H1 (cell line): ENCODE measurements around the gene ITGAE. TPM values are rescaled to one million over a fixed set of nuclear protein-coding genes. Genes with fewer than 3 reads are reported as not detected.
A peak's percentile ranks its signal among the peaks of the same experiment; 100 is the strongest.

Experiments used
- CTCF ChIA-PET: fragments of 300-600 bp; sonication (Branson Sonifier 250); formaldehyde crosslinking; loops from one replicate; lab custom pipeline; 2021; ENCODE audit not compliant: partially characterized antibody; lab: Charles Lee
- POLR2A ChIA-PET: fragments of 300-600 bp; sonication (Branson Sonifier 250); formaldehyde crosslinking; loops from one replicate; lab custom pipeline; 2021; ENCODE audit warnings: inconsistent platforms; ENCODE audit not compliant: partially characterized antibody; lab: Charles Lee
- DNase-seq, 2 experiments: peaks; one replicate each; pipeline versions ENCODE4 v3.0.0 to v3.0.0-alpha.2; 2010 to 2022; ENCODE audit warnings: low spot score in 2 of 2, low read depth in 1 of 2, mixed read lengths in 1 of 2
- FAIRE-seq: peaks from 2 replicates; lab custom pipeline; 2011; peaks lifted over from hg19 to GRCh38; lab: Jason Lieb, UNC
- H2AFZ ChIP-seq: 2 replicates; pipeline ENCODE4 v1.8.1; 2012; ENCODE audit warnings: low read length, inconsistent platforms
- H2AK5ac ChIP-seq: 2 replicates; pipeline ENCODE4 v1.6.1; 2013; ENCODE audit warnings: low read depth, low read length
- H2BK120ac ChIP-seq: replicated peaks from 2 replicates; pipeline ENCODE3; 2013; ENCODE audit warnings: low read depth, low read length, inconsistent platforms
- H2BK12ac ChIP-seq: 2 replicates; pipeline ENCODE4 v1.6.1; 2013; ENCODE audit warnings: low read depth, low read length
- H2BK15ac ChIP-seq: 2 replicates; pipeline ENCODE4 v1.6.1; 2013; ENCODE audit warnings: low read length
- H2BK20ac ChIP-seq: 2 replicates; pipeline ENCODE4 v1.6.1; 2013; ENCODE audit warnings: low read length
- H2BK5ac ChIP-seq: 2 replicates; pipeline ENCODE4 v1.6.1; 2013; ENCODE audit warnings: low read depth, low read length
- H3K14ac ChIP-seq: 2 replicates; pipeline ENCODE4 v1.6.1; 2013; ENCODE audit warnings: inconsistent platforms; ENCODE audit not compliant: insufficient read length
- H3K18ac ChIP-seq: 2 replicates; pipeline ENCODE4 v1.6.1; 2013; ENCODE audit warnings: low read length; ENCODE audit errors: extremely low read depth
- H3K23ac ChIP-seq: 2 replicates; pipeline ENCODE4 v1.6.1; 2013; ENCODE audit warnings: inconsistent platforms; ENCODE audit not compliant: insufficient read length
- H3K23me2 ChIP-seq: 2 replicates; pipeline ENCODE4 v1.6.1; 2013; ENCODE audit warnings: low read depth, low read length
- H3K27ac ChIP-seq: 2 replicates; pipeline ENCODE4 v1.6.1; 2011; ENCODE audit warnings: low read depth, low read length, inconsistent platforms
- H3K27me3 ChIP-seq, 4 experiments: replicated peaks in 1 of 4; 1 replicate in 1 of 4; 2 replicates in 3 of 4; pipeline versions ENCODE4 v1.6.1 to v1.8.1; 2011 to 2013; ENCODE audit warnings: low read length in 3 of 4, mild to moderate bottlenecking in 3 of 4, inconsistent platforms in 2 of 4, mixed read lengths in 2 of 4, moderate library complexity in 1 of 4; ENCODE audit not compliant: control insufficient read depth in 3 of 4, insufficient read depth in 3 of 4; ENCODE audit errors: extremely low read depth in 1 of 4
- H3K36me3 ChIP-seq, 4 experiments: 2 replicates each; pipeline versions ENCODE4 v1.6.1 to v1.8.1; 2011 to 2013; ENCODE audit warnings: mild to moderate bottlenecking in 4 of 4, low read length in 3 of 4, moderate library complexity in 2 of 4, control low read depth in 1 of 4, inconsistent platforms in 1 of 4; ENCODE audit not compliant: insufficient read depth in 4 of 4, control insufficient read depth in 2 of 4
- H3K4ac ChIP-seq: replicated peaks from 2 replicates; pipeline ENCODE3; 2013; ENCODE audit warnings: low read length, low read depth, mixed read lengths, inconsistent platforms; ENCODE audit not compliant: insufficient read length
- H3K4me1 ChIP-seq, 4 experiments: replicated peaks in 1 of 4; 1 replicate in 1 of 4; 2 replicates in 3 of 4; pipeline versions ENCODE4 v1.6.1 to v1.8.1; 2011 to 2013; ENCODE audit warnings: low read length in 3 of 4, inconsistent platforms in 2 of 4, mixed read lengths in 1 of 4; ENCODE audit not compliant: insufficient read depth in 4 of 4, control insufficient read depth in 3 of 4
- H3K4me2 ChIP-seq, 2 experiments: 2 replicates each; pipeline versions ENCODE4 v1.6.1 to v1.8.1; 2011 to 2013; ENCODE audit warnings: low read depth in 2 of 2, low read length in 2 of 2, control low read depth in 1 of 2, inconsistent platforms in 1 of 2, mild to moderate bottlenecking in 1 of 2; ENCODE audit not compliant: insufficient read depth in 1 of 2
- H3K4me3 ChIP-seq, 4 experiments: fragments of 200-600, 300-600 bp in 1 of 4; sonication (generic), shearing (Covaris generic), sonication (Bioruptor Twin) in 1 of 4; 2 replicates each; pipeline versions ENCODE4 v1.5.1 to v1.8.1; 2011 to 2016; ENCODE audit warnings: low read length in 4 of 4, low read depth in 3 of 4, control low read depth in 2 of 4, inconsistent platforms in 2 of 4, mild to moderate bottlenecking in 2 of 4, mixed read lengths in 1 of 4, moderate library complexity in 1 of 4; ENCODE audit not compliant: insufficient read depth in 2 of 4; ENCODE audit errors: extremely low read depth in 1 of 4
- H3K56ac ChIP-seq: replicated peaks from 2 replicates; pipeline ENCODE3; 2013; ENCODE audit warnings: low read depth, mild to moderate bottlenecking, mixed read lengths, low read length, inconsistent platforms; ENCODE audit not compliant: insufficient read length
- H3K79me1 ChIP-seq: 2 replicates; pipeline ENCODE4 v1.6.1; 2013; ENCODE audit warnings: low read depth, low read length, control low read depth
- H3K79me2 ChIP-seq, 2 experiments: 2 replicates each; pipeline versions ENCODE4 v1.6.1 to v1.8.1; 2012 to 2013; ENCODE audit warnings: low read length in 2 of 2, mild to moderate bottlenecking in 2 of 2, inconsistent platforms in 1 of 2; ENCODE audit not compliant: insufficient read depth in 2 of 2, control insufficient read depth in 1 of 2
- H3K9ac ChIP-seq, 4 experiments: replicated peaks in 1 of 4; 1 replicate in 1 of 4; 2 replicates in 3 of 4; pipeline versions ENCODE4 v1.6.1 to v1.8.1; 2011 to 2013; ENCODE audit warnings: low read depth in 3 of 4, low read length in 3 of 4, control low read depth in 2 of 4, mild to moderate bottlenecking in 2 of 4, moderate library complexity in 2 of 4, inconsistent platforms in 1 of 4; ENCODE audit errors: extremely low read depth in 1 of 4
- H3K9me3 ChIP-seq, 2 experiments: 2 replicates each; pipeline versions ENCODE4 v1.6.1 to v1.8.1; 2012 to 2013; ENCODE audit warnings: mild to moderate bottlenecking in 2 of 2, moderate library complexity in 2 of 2, control low read depth in 1 of 2, inconsistent platforms in 1 of 2, low read depth in 1 of 2, low read length in 1 of 2, mixed read lengths in 1 of 2; ENCODE audit not compliant: insufficient read depth in 2 of 2
- H4K20me1 ChIP-seq, 2 experiments: replicated peaks in 1 of 2; 2 replicates each; pipeline versions ENCODE3 to v1.8.1; 2011 to 2013; ENCODE audit warnings: inconsistent platforms in 2 of 2, low read length in 2 of 2, mild to moderate bottlenecking in 1 of 2; ENCODE audit not compliant: insufficient read depth in 2 of 2, control insufficient read depth in 1 of 2
- H4K5ac ChIP-seq: 2 replicates; pipeline ENCODE4 v1.6.1; 2013; ENCODE audit warnings: low read length, low read depth, mixed read lengths, inconsistent platforms; ENCODE audit not compliant: insufficient read length
- H4K8ac ChIP-seq: 2 replicates; pipeline ENCODE4 v1.8.0; 2013; ENCODE audit warnings: mild to moderate bottlenecking, moderate library complexity, low read length, inconsistent platforms; ENCODE audit not compliant: insufficient read depth; ENCODE audit errors: extremely low read depth
- H4K91ac ChIP-seq: replicated peaks from 2 replicates; pipeline ENCODE3; 2013; ENCODE audit warnings: low read length, mixed read lengths, inconsistent platforms; ENCODE audit not compliant: insufficient read length
- BCL11A ChIP-seq, 2 experiments: IDR thresholded peaks; one replicate each; pipeline ENCODE4 v1.6.1; 2011; ENCODE audit warnings: low read depth in 2 of 2, low read length in 2 of 2, mild to moderate bottlenecking in 2 of 2
- KDM5A ChIP-seq: fragments of 200-600 bp; IDR thresholded peaks from 2 replicates; pipeline ENCODE4 v1.7.1; 2012; ENCODE audit warnings: mild to moderate bottlenecking, low read length, inconsistent platforms, mixed read lengths
- MAX ChIP-seq: IDR thresholded peaks from 2 replicates; pipeline ENCODE4 v1.6.1; 2012; ENCODE audit warnings: inconsistent platforms
- NANOG ChIP-seq: IDR thresholded peaks from 2 replicates; pipeline ENCODE4 v1.6.1; 2011; ENCODE audit warnings: low read length, low read depth, mild to moderate bottlenecking, inconsistent platforms; ENCODE audit not compliant: insufficient read depth, poor library complexity, severe bottlenecking
- NRF1 ChIP-seq: IDR thresholded peaks from 2 replicates; pipeline ENCODE4 v1.6.1; 2011; ENCODE audit warnings: mild to moderate bottlenecking, low read depth, low read length, improper control_type of control experiment
- POLR2A ChIP-seq, 2 experiments: IDR thresholded peaks; 1 replicate in 1 of 2; 2 replicates in 1 of 2; pipeline ENCODE4 v1.6.1; 2011; ENCODE audit warnings: low read depth in 2 of 2, low read length in 2 of 2, mild to moderate bottlenecking in 2 of 2; ENCODE audit errors: control extremely low read depth in 1 of 2
- POLR2AphosphoS5 ChIP-seq: IDR thresholded peaks from 2 replicates; pipeline ENCODE4 v1.6.1; 2011; ENCODE audit warnings: low read depth, low read length
- RAD21 ChIP-seq, 2 experiments: IDR thresholded peaks in 1 of 2; conservative IDR thresholded peaks in 1 of 2; 2 replicates each; pipeline ENCODE4 v1.6.1; 2011; ENCODE audit warnings: low read depth in 2 of 2, low read length in 2 of 2, improper control_type of control experiment in 1 of 2, inconsistent platforms in 1 of 2, mild to moderate bottlenecking in 1 of 2, moderate library complexity in 1 of 2
- SIN3A ChIP-seq, 2 experiments: IDR thresholded peaks in 1 of 2; conservative IDR thresholded peaks in 1 of 2; 2 replicates each; pipeline ENCODE4 v1.6.1; 2011 to 2012; ENCODE audit warnings: low read length in 2 of 2, improper control_type of control experiment in 1 of 2, low read depth in 1 of 2, mild to moderate bottlenecking in 1 of 2
- SIRT6 ChIP-seq: IDR thresholded peaks from one replicate; pipeline ENCODE4 v1.7.1; 2012; ENCODE audit warnings: low read length, inconsistent platforms
- SP2 ChIP-seq: IDR thresholded peaks from 2 replicates; pipeline ENCODE4 v1.6.1; 2012; ENCODE audit warnings: mild to moderate bottlenecking, low read length, inconsistent platforms
- SP4 ChIP-seq: IDR thresholded peaks from 2 replicates; pipeline ENCODE4 v1.6.1; 2012; ENCODE audit warnings: low read length, inconsistent platforms
- TAF7 ChIP-seq: optimal IDR thresholded peaks from 2 replicates; pipeline ENCODE3; 2011; ENCODE audit warnings: low read depth, mild to moderate bottlenecking, inconsistent platforms, low read length, moderate library complexity, borderline replicate concordance
- TBP ChIP-seq: IDR thresholded peaks from 2 replicates; pipeline ENCODE4 v1.6.1; 2011; ENCODE audit warnings: low read depth, low read length, improper control_type of control experiment
- TCF12 ChIP-seq: IDR thresholded peaks from 2 replicates; pipeline ENCODE4 v1.6.1; 2011; ENCODE audit warnings: low read depth, mild to moderate bottlenecking, low read length
- WGBS, 2 experiments: shearing (Covaris generic) in 1 of 2; methylation state at CpG; one replicate each; pipeline versions ENCODE4 v1.1.6 to v1.1.7; 2013 to 2015; ENCODE audit warnings: low lambda C conversion rate in 2 of 2, mixed read lengths in 2 of 2, inconsistent platforms in 1 of 2, low coverage in 1 of 2, missing lambda C conversion rate in 1 of 2; ENCODE audit not compliant: insufficient replicate concordance in 2 of 2, insufficient coverage in 1 of 2, insufficient read length in 1 of 2; ENCODE audit errors: extremely low coverage in 1 of 2, missing lambda C conversion rate in 1 of 2; 5-methylcytosine and 5-hydroxymethylcytosine counted together
- polyA plus RNA-seq, 7 experiments: library from polyadenylated mRNA; depleted of rRNA in 3 of 7; stranded (reverse) in 5 of 7; unstranded in 2 of 7; fragments of >200 nt in 5 of 7; fragments of 200-250 nt in 2 of 7; gene quantifications; 1 replicate in 5 of 7; 2 replicates in 1 of 7; 4 replicates in 1 of 7; pipeline versions ENCODE4 v1.2.1 to v1.2.3, GENCODE V29; 2011 to 2013; ENCODE audit warnings: missing spikeins in 2 of 7, mixed read lengths in 2 of 7
- total RNA-seq: library from RNA; stranded (reverse); fragmentation: NEBNext Ultra II Directional; extraction: Animal tissue kit (Norgen Biotek cat#: 25700); gene quantifications from 2 replicates; pipeline ENCODE4 v1.2.1, GENCODE V29; 2021

The ITGAE gene
- total and polyA plus RNA-seq, 2 of the 8 experiments (the other 6 are each of a cell fraction or from before 2014, with no cell fraction given): 23.2 to 43.1 TPM

- H3K23ac ChIP-seq: no peak overlapping the region
- no peak overlapping the region for H3K14ac ChIP-seq
- H3K9ac ChIP-seq: no peak overlapping the region
- H3K56ac ChIP-seq: no peak overlapping the region
- H3K23me2 ChIP-seq: no peaks in the 10 kb centered on the region
- no peaks in the 10 kb centered on the region for H4K20me1 ChIP-seq
- DNase-seq: no peak
- CTCF ChIA-PET: interaction anchor here (1.9 to 11.5 kb wide), 2 partner anchors 9 to 37 kb away, joined by 8 to 132 read pairs; no protein-coding TSS in a partner anchor
- H2AFZ ChIP-seq: no peak overlapping the region
- no peak overlapping the region for H2BK5ac ChIP-seq
- no peak overlapping the region for H2BK120ac ChIP-seq
- H3K27me3 ChIP-seq: no peaks in the 10 kb centered on the region
- no peak overlapping the region for H3K4ac ChIP-seq
- peak overlapping the region; percentile 60; the same call in 1 of the 2 replicates for H2BK12ac ChIP-seq
- H2BK15ac ChIP-seq: no peak overlapping the region
- no peak overlapping the region for H2BK20ac ChIP-seq
- H3K4me1 ChIP-seq: peaks cover 0 to 11% (median 2%) of the 10 kb centered on the region in 4 experiments; a peak in 2 of 7 replicates
- H3K18ac ChIP-seq: no peak overlapping the region
- WGBS, 2 experiments: 89% methylated on average over 3 of the region's 3 CpGs; no CpG with 5 or more reads in 1 of the 2 experiments
- POLR2A ChIA-PET: no interaction called here
- H4K91ac ChIP-seq: no peak overlapping the region
- no peak overlapping the region for H3K4me3 ChIP-seq
- H3K9me3 ChIP-seq: no peaks in the 10 kb centered on the region
- H3K27ac ChIP-seq: no peak overlapping the region
- no peak overlapping the region for H2AK5ac ChIP-seq
- no peak overlapping the region for H3K4me2 ChIP-seq
- FAIRE-seq: no peak
- H3K36me3 ChIP-seq: no peaks in the 10 kb centered on the region
- no peak overlapping the region for H4K5ac ChIP-seq
- no peaks in the 10 kb centered on the region for H3K79me1 ChIP-seq
- no peaks in the 10 kb centered on the region for H3K79me2 ChIP-seq
- H4K8ac ChIP-seq: peak overlapping the region; percentile 18; the same call in 1 of the 2 replicates
- no peak for TF ChIP-seq TAF7
- no peak for TF ChIP-seq TBP
- TF ChIP-seq SP2: no peak
- TF ChIP-seq POLR2AphosphoS5: no peak
- no peak for TF ChIP-seq TCF12
- TF ChIP-seq NANOG: no peak
- TF ChIP-seq KDM5A: no peak
- no peak for TF ChIP-seq POLR2A (IDR thresholded peaks at IDR 0.05; ENCODE audit: control extremely low read depth in 1 of 2, low read depth in 2 of 2, low read length in 2 of 2)
- TF ChIP-seq SIN3A (conservative IDR thresholded peaks at IDR 0.05 in 1 of 2, IDR thresholded peaks at IDR 0.05 in 1 of 2; ENCODE audit: low read depth in 1 of 2, low read length in 2 of 2): no peak
- TF ChIP-seq RAD21 (IDR thresholded peaks at IDR 0.05 in 1 of 2, conservative IDR thresholded peaks at IDR 0.05 in 1 of 2; ENCODE audit: low read depth in 2 of 2, low read length in 2 of 2): no peak
- TF ChIP-seq SIRT6: no peak
- no peak for TF ChIP-seq MAX
- no peak for TF ChIP-seq SP4
- no peak for TF ChIP-seq BCL11A (IDR thresholded peaks at IDR 0.05; ENCODE audit: low read depth in 2 of 2, low read length in 2 of 2)
- TF ChIP-seq NRF1: no peak
These were observed 27.0 kb downstream of the ITGAE start for GRCh38 chr17:3773966-3774365.
